CD14-positive monocyte (primary cell): ENCODE data around the gene SLC24A4. TPM values are rescaled to one million over a fixed set of nuclear protein-coding genes. Genes with fewer than 3 reads are reported as not detected.

Experiments
- DNase-seq, 3 donors: peaks; one replicate each; pipeline ENCODE4 v3.0.0-alpha.2; 2011 to 2022
- H2AFZ ChIP-seq: 2 replicates; pipeline ENCODE4 v1.6.0; 2012; ENCODE audit warnings: mild to moderate bottlenecking, low read depth, low read length, inconsistent platforms; ENCODE audit not compliant: insufficient read depth, poor library complexity, severe bottlenecking
- H3K27ac ChIP-seq, 2 donors: 1 replicate in 1 of 2; 2 replicates in 1 of 2; pipeline ENCODE4 v1.5.1; 2012 to 2013; ENCODE audit warnings: low read length in 2 of 2, control low read depth in 1 of 2, inconsistent platforms in 1 of 2, low read depth in 1 of 2, mild to moderate bottlenecking in 1 of 2
- H3K27me3 ChIP-seq, 2 donors: one replicate each; pipeline versions ENCODE4 v1.6.0 to v1.6.1; 2011 to 2013; ENCODE audit warnings: low read length in 2 of 2; ENCODE audit not compliant: control insufficient read depth in 2 of 2, insufficient read depth in 2 of 2
- H3K36me3 ChIP-seq, 2 donors: replicated peaks in 1 of 2; 1 replicate in 1 of 2; 2 replicates in 1 of 2; pipeline versions ENCODE4 v1.5.1 to v1.6.1; 2012 to 2013; ENCODE audit warnings: low read length in 2 of 2, control low read depth in 1 of 2, inconsistent platforms in 1 of 2, mild to moderate bottlenecking in 1 of 2; ENCODE audit not compliant: insufficient read depth in 2 of 2, control insufficient read depth in 1 of 2
- H3K4me1 ChIP-seq, 2 donors: 1 replicate in 1 of 2; 2 replicates in 1 of 2; pipeline versions ENCODE4 v1.5.1 to v1.6.1; 2012 to 2013; ENCODE audit warnings: low read length in 2 of 2, control low read depth in 1 of 2, inconsistent platforms in 1 of 2, mild to moderate bottlenecking in 1 of 2, moderate library complexity in 1 of 2; ENCODE audit not compliant: insufficient read depth in 2 of 2, control insufficient read depth in 1 of 2
- H3K4me2 ChIP-seq: replicated peaks from 2 replicates; pipeline ENCODE3; 2012; ENCODE audit warnings: low read length, moderate library complexity, mild to moderate bottlenecking; ENCODE audit not compliant: poor library complexity, severe bottlenecking; ENCODE audit errors: extremely low read depth
- H3K4me3 ChIP-seq, 3 experiments: fragments of 200-600 bp in 1 of 3; sonication (generic) in 1 of 3; replicated peaks in 1 of 3; 1 replicate in 2 of 3; 2 replicates in 1 of 3; pipeline ENCODE4 v1.5.1; 2011 to 2013; ENCODE audit warnings: low read length in 3 of 3, mild to moderate bottlenecking in 3 of 3, control low read depth in 2 of 3, low read depth in 2 of 3, inconsistent platforms in 1 of 3, moderate library complexity in 1 of 3
- H3K79me2 ChIP-seq: 2 replicates; pipeline ENCODE4 v1.6.0; 2012; ENCODE audit warnings: mild to moderate bottlenecking, control low read depth, inconsistent platforms, low read length, moderate library complexity; ENCODE audit not compliant: insufficient read depth
- H3K9ac ChIP-seq: 2 replicates; pipeline ENCODE4 v1.6.0; 2017; ENCODE audit warnings: low read length, mild to moderate bottlenecking; ENCODE audit not compliant: insufficient read depth, poor library complexity, severe bottlenecking
- H3K9me3 ChIP-seq, 2 donors: replicated peaks in 1 of 2; 1 replicate in 1 of 2; 2 replicates in 1 of 2; pipeline versions ENCODE4 v1.5.1 to v1.6.1; 2012 to 2013; ENCODE audit warnings: low read length in 2 of 2, control low read depth in 1 of 2; ENCODE audit not compliant: control insufficient read depth in 1 of 2, insufficient read depth in 1 of 2
- H4K20me1 ChIP-seq: 2 replicates; pipeline ENCODE4 v1.6.0; 2012; ENCODE audit warnings: mild to moderate bottlenecking, low read length, control low read depth, moderate library complexity; ENCODE audit not compliant: insufficient read depth
- H3K27ac Mint-ChIP-seq, 7 donors: one replicate each; pipeline ENCODE4 v1.8.0; 2020; ENCODE audit warnings: mild to moderate bottlenecking in 7 of 7, mixed read lengths in 7 of 7, moderate library complexity in 6 of 7, inconsistent platforms in 2 of 7
- H3K27me3 Mint-ChIP-seq, 3 donors: one replicate each; pipeline ENCODE4 v1.8.0; 2021 to 2022; ENCODE audit warnings: low read depth in 3 of 3, mild to moderate bottlenecking in 3 of 3, mixed read lengths in 3 of 3, moderate library complexity in 3 of 3, inconsistent platforms in 1 of 3
- H3K36me3 Mint-ChIP-seq, 2 donors: one replicate each; pipeline ENCODE4 v1.8.0; 2020; ENCODE audit warnings: mixed read lengths in 2 of 2, inconsistent platforms in 1 of 2, mild to moderate bottlenecking in 1 of 2
- H3K4me1 Mint-ChIP-seq: one replicate; pipeline ENCODE4 v1.8.0; 2020; ENCODE audit warnings: mild to moderate bottlenecking, mixed read lengths
- H3K4me3 Mint-ChIP-seq, 2 donors: one replicate each; pipeline ENCODE4 v1.8.0; 2020; ENCODE audit warnings: mild to moderate bottlenecking in 2 of 2, mixed read lengths in 2 of 2, moderate library complexity in 1 of 2
- H3K9me3 Mint-ChIP-seq, 7 donors: one replicate each; pipeline ENCODE4 v1.8.0; 2020 to 2022; ENCODE audit warnings: mixed read lengths in 7 of 7, mild to moderate bottlenecking in 6 of 7, moderate library complexity in 6 of 7, inconsistent platforms in 2 of 7
- CTCF ChIP-seq: fragments of 200-600 bp; IDR thresholded peaks from one replicate; pipeline ENCODE4 v1.8.0; 2022; ENCODE audit warnings: antibody characterized with exemption, mild to moderate bottlenecking
- WGBS: methylation state at CpG from one replicate; pipeline ENCODE4 v1.1.5; 2013; ENCODE audit warnings: missing lambda C conversion rate; ENCODE audit not compliant: insufficient coverage; 5-methylcytosine and 5-hydroxymethylcytosine counted together
- intact Hi-C, 2 donors: fragments of 100-400 bp; cut with micrococcal nuclease; formaldehyde crosslinking; loops; one replicate each; pipeline versions ENCODE4 v1.15.0 to v1.15.1; 2023
- polyA plus RNA-seq, 3 donors: library from polyadenylated mRNA; depleted of rRNA in 1 of 3; unstranded in 2 of 3; stranded (reverse) in 1 of 3; fragments of 300-500 nt in 2 of 3; fragments of >200 nt in 1 of 3; fragmentation: Illumina TruSeq in 2 of 3; gene quantifications; 1 replicate in 2 of 3; 2 replicates in 1 of 3; pipeline ENCODE4 v1.2.3, GENCODE V29; 2012 to 2021

SLC24A4 gene
- polyA plus RNA-seq, 3 donors = 20.0 to 41.9 (median 26.5) TPM

GRCh38 chr14:92282669-92283068 is 40.3 kb upstream of the SLC24A4 start:
- H3K9me3 ChIP-seq = no peaks in the 10 kb centered on the region
- Mint-ChIP-seq H3K27me3 (peaks cover 4 to 6% (median 4%) of the 10 kb centered on the region in 3 donors), H3K27ac (no peak overlapping the region), H3K36me3 (peaks cover 0 to 2% of the 10 kb centered on the region in 2 donors), H3K4me3 (no peak overlapping the region), H3K4me1 (no peaks in the 10 kb centered on the region), H3K9me3 (peaks cover 0 to 5% (median 0%) of the 10 kb centered on the region in 7 donors)
- WGBS = 100% methylated on average over 1 of the region's 2 CpGs
- no peak for TF ChIP-seq CTCF
- no peak for DNase-seq
- no peaks in the 10 kb centered on the region for H4K20me1 ChIP-seq
- H3K4me1 ChIP-seq = no peaks in the 10 kb centered on the region
- no peak overlapping the region for H3K4me3 ChIP-seq
- no peak overlapping the region for H3K4me2 ChIP-seq
- H3K36me3 ChIP-seq = no peaks in the 10 kb centered on the region
- intact Hi-C loops = no loop called here
- H3K27ac ChIP-seq = no peak overlapping the region
- no peaks in the 10 kb centered on the region for H3K27me3 ChIP-seq
- H2AFZ ChIP-seq = no peak overlapping the region
- no peak overlapping the region for H3K9ac ChIP-seq
- H3K79me2 ChIP-seq = no peaks in the 10 kb centered on the region

DNA sequence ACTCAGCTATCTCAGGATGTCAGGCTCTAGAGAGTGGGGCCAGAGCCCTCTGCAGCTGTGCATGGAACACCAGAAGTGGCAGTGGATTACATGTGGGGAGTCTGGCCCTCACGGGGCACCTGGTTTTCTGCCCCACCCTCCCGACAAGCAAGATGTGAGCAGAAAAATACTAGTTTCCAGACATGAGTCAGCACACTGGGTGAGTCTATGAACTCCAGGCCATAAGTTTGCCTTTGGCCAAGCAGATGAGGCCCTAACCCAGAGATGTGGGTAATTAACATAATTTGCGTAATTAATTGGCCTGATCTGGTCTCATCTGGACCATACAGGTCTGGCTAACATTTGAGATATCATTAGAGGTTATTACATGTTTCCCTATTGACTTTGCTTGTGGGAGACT is 37.7 kb upstream of the SLC24A4 start:
- TF ChIP-seq CTCF = no peak
- 93% methylated on average over 3 of the region's 3 CpGs for WGBS
- H3K9ac ChIP-seq = no peak overlapping the region
- no peaks in the 10 kb centered on the region for H3K36me3 ChIP-seq
- H3K27me3 Mint-ChIP-seq = peaks cover 5 to 15% (median 14%) of the 10 kb centered on the region in 3 donors
- DNase-seq = no peak
- no peak overlapping the region for H3K4me2 ChIP-seq
- peaks cover 8 to 17% of the 10 kb centered on the region in 2 donors for H3K27me3 ChIP-seq
- H4K20me1 ChIP-seq = no peaks in the 10 kb centered on the region
- H3K9me3 Mint-ChIP-seq = peaks cover 0 to 4% (median 0%) of the 10 kb centered on the region in 7 donors
- H3K4me3 Mint-ChIP-seq = no peak overlapping the region
- H3K27ac ChIP-seq = no peak overlapping the region
- H3K36me3 Mint-ChIP-seq = peaks cover 0 to 2% of the 10 kb centered on the region in 2 donors
- peak overlapping the region in 1 of 7 donors; percentile 0 for H3K27ac Mint-ChIP-seq
- H3K4me1 Mint-ChIP-seq = no peaks in the 10 kb centered on the region
- no peak overlapping the region for H3K4me3 ChIP-seq
- intact Hi-C loops = no loop called here
- no peak overlapping the region for H2AFZ ChIP-seq
- H3K9me3 ChIP-seq = no peaks in the 10 kb centered on the region
- H3K4me1 ChIP-seq = no peaks in the 10 kb centered on the region
- no peaks in the 10 kb centered on the region for H3K79me2 ChIP-seq
